ENCODE data around the gene NYNRIN.

Gene NYNRIN

DNA sequence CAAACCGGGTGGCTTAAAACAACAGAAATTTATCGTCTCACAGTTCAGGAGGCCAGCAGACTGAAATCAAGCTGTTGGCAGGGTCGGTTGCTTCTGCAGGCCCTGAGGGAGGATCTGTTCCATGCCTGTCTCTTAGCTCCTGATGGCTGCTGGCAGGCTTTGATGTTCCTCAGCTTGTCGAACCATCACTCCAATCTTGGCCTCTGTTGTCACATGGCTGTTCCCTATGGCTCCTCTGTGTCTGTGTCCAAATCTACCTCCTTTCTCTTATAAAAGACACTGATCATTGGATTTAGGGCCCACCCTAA lies 16.8 kb upstream of the NYNRIN start:
- no peaks in the 10 kb centered on the region for H3K4me1 ChIP-seq (ENCODE audit: control insufficient read depth, insufficient read depth, low read depth, low read length)
- H3K4me2 ChIP-seq (ENCODE audit: low read length, poor library complexity, severe bottlenecking) = no peak overlapping the region
- H3K79me1 ChIP-seq (replicated peaks; ENCODE audit: low read length, poor library complexity, severe bottlenecking) = no peaks in the 10 kb centered on the region
- no peak overlapping the region for H3K14ac ChIP-seq (ENCODE audit: low read length in 2 of 2)
- no peak overlapping the region for H2BK12ac ChIP-seq (ENCODE audit: low read length in 2 of 2)
- H3K27me3 ChIP-seq (ENCODE audit: control insufficient read depth in 1 of 2, insufficient read depth in 1 of 2, low read length in 2 of 2) = peaks cover 0 to 16% of the 10 kb centered on the region in 2 experiments
- H3K9me3 ChIP-seq (ENCODE audit: control insufficient read depth, low read length) = no peaks in the 10 kb centered on the region
- no peak overlapping the region for H3K4me3 ChIP-seq (ENCODE audit: insufficient read depth in 1 of 2, low read depth in 1 of 2, low read length in 2 of 2)
- H3K4ac ChIP-seq (ENCODE audit: low read depth in 1 of 2, low read length in 2 of 2) = no peak overlapping the region
- H3K36me3 ChIP-seq (ENCODE audit: control insufficient read depth in 1 of 2, insufficient read depth in 2 of 2, low read depth in 1 of 2, low read length in 2 of 2) = peaks cover 16 to 21% of the 10 kb centered on the region in 2 experiments
- no peak overlapping the region for H4K8ac ChIP-seq (ENCODE audit: low read length)
- no peak overlapping the region for H3K23ac ChIP-seq (ENCODE audit: low read length in 2 of 2)
- H4K91ac ChIP-seq (ENCODE audit: low read length) = no peak overlapping the region
- no peak overlapping the region for H2BK15ac ChIP-seq (ENCODE audit: low read depth, poor library complexity, severe bottlenecking)
- 83% methylated on average over 4 of the region's 4 CpGs for WGBS
- no peak for DNase-seq
- H2AK5ac ChIP-seq (ENCODE audit: low read length, severe bottlenecking) = no peak overlapping the region
- H2BK120ac ChIP-seq (ENCODE audit: low read depth, low read length) = no peak overlapping the region
- no peak overlapping the region for H2AFZ ChIP-seq (ENCODE audit: low read depth, low read length)
- no peak overlapping the region for H3K18ac ChIP-seq (ENCODE audit: low read depth in 1 of 2, low read length in 2 of 2)
- H2BK5ac ChIP-seq (ENCODE audit: low read depth, low read length, poor library complexity, severe bottlenecking) = no peak overlapping the region
- no peak overlapping the region for H3K27ac ChIP-seq (ENCODE audit: low read length, poor library complexity, severe bottlenecking)
- no peak overlapping the region for H3K9ac ChIP-seq (ENCODE audit: low read length)

DNA sequence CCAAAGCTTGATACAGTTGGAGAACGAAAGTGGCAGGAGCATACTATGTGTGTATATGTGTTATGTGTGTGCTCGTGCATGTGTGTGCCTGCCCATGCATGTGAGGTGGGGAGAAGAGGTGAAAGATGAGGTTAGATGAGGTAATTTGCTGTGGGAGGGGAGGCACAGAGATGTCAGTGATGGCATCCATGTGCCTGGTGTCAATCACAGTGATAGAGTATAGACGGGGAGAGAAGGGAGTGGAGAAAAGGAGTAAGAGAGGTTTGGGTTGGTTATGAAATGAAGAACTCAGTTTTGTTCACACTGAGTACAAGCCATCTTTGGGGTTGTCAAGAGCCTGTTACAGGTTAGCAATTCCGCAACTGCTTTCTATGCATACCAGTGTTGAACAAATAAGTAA lies 14.6 kb upstream of the NYNRIN start:
- Histone ChIP-seq H3K18ac (ENCODE audit: low read depth in 1 of 2, low read length in 2 of 2) (no peak overlapping the region), H2AFZ (ENCODE audit: low read depth, low read length) (no peak overlapping the region), H3K14ac (ENCODE audit: low read length in 2 of 2) (no peak overlapping the region), H3K4me3 (ENCODE audit: insufficient read depth in 1 of 2, low read depth in 1 of 2, low read length in 2 of 2) (no peak overlapping the region), H3K36me3 (ENCODE audit: control insufficient read depth in 1 of 2, insufficient read depth in 2 of 2, low read depth in 1 of 2, low read length in 2 of 2) (no peaks in the 10 kb centered on the region), H3K27ac (ENCODE audit: low read length, poor library complexity, severe bottlenecking) (no peak overlapping the region), H3K27me3 (ENCODE audit: control insufficient read depth in 1 of 2, insufficient read depth in 1 of 2, low read length in 2 of 2) (peaks cover 0 to 35% of the 10 kb centered on the region in 2 experiments), H4K8ac (ENCODE audit: low read length) (no peak overlapping the region), H3K4me2 (ENCODE audit: low read length, poor library complexity, severe bottlenecking) (no peak overlapping the region), H4K91ac (ENCODE audit: low read length) (no peak overlapping the region), H3K4ac (ENCODE audit: low read depth in 1 of 2, low read length in 2 of 2) (no peak overlapping the region), H3K79me1 (replicated peaks; ENCODE audit: low read length, poor library complexity, severe bottlenecking) (no peaks in the 10 kb centered on the region), H2BK15ac (ENCODE audit: low read depth, poor library complexity, severe bottlenecking) (no peak overlapping the region), H2BK120ac (ENCODE audit: low read depth, low read length) (no peak overlapping the region), H2BK12ac (ENCODE audit: low read length in 2 of 2) (no peak overlapping the region), H3K9me3 (ENCODE audit: control insufficient read depth, low read length) (no peaks in the 10 kb centered on the region), H3K23ac (ENCODE audit: low read length in 2 of 2) (no peak overlapping the region), H3K9ac (ENCODE audit: low read length) (no peak overlapping the region), H2BK5ac (ENCODE audit: low read depth, low read length, poor library complexity, severe bottlenecking) (no peak overlapping the region), H2AK5ac (ENCODE audit: low read length, severe bottlenecking) (no peak overlapping the region), H3K4me1 (ENCODE audit: control insufficient read depth, insufficient read depth, low read depth, low read length) (no peaks in the 10 kb centered on the region)
- WGBS = 80% methylated on average over 4 of the region's 4 CpGs
- DNase-seq = no peak

DNA sequence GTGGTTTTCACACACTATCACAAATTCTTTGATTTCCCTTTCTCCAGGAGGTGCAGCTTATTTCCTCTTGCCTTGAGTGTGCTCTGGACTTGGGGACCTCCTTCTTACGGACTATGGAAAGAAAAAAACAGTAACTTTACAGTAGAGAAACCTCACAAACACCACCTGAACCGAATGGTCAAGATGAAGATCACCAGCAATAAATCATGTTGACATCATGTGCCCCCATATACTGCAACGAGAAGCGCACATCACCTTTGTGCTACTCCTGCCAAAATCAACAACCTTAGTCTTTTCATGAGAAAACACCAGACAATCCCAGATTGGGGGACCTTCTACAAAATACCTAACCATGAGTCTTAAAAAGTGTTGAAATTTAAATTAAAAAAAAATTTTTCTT lies 13.3 kb upstream of the NYNRIN start:
- Histone ChIP-seq H2BK5ac (ENCODE audit: low read depth, low read length, poor library complexity, severe bottlenecking) (no peak overlapping the region), H3K23ac (ENCODE audit: low read length in 2 of 2) (no peak overlapping the region), H2BK12ac (ENCODE audit: low read length in 2 of 2) (no peak overlapping the region), H4K91ac (ENCODE audit: low read length) (no peak overlapping the region), H3K27ac (ENCODE audit: low read length, poor library complexity, severe bottlenecking) (no peak overlapping the region), H4K8ac (ENCODE audit: low read length) (no peak overlapping the region), H2AFZ (ENCODE audit: low read depth, low read length) (no peak overlapping the region), H3K79me1 (replicated peaks; ENCODE audit: low read length, poor library complexity, severe bottlenecking) (no peaks in the 10 kb centered on the region), H2BK120ac (ENCODE audit: low read depth, low read length) (no peak overlapping the region), H3K9me3 (ENCODE audit: control insufficient read depth, low read length) (no peaks in the 10 kb centered on the region), H3K4me2 (ENCODE audit: low read length, poor library complexity, severe bottlenecking) (no peak overlapping the region), H3K14ac (ENCODE audit: low read length in 2 of 2) (no peak overlapping the region), H3K4me3 (ENCODE audit: insufficient read depth in 1 of 2, low read depth in 1 of 2, low read length in 2 of 2) (no peak overlapping the region), H3K36me3 (ENCODE audit: control insufficient read depth in 1 of 2, insufficient read depth in 2 of 2, low read depth in 1 of 2, low read length in 2 of 2) (no peaks in the 10 kb centered on the region), H3K9ac (ENCODE audit: low read length) (no peak overlapping the region), H3K4me1 (ENCODE audit: control insufficient read depth, insufficient read depth, low read depth, low read length) (no peaks in the 10 kb centered on the region), H3K18ac (ENCODE audit: low read depth in 1 of 2, low read length in 2 of 2) (no peak overlapping the region), H3K4ac (ENCODE audit: low read depth in 1 of 2, low read length in 2 of 2) (no peak overlapping the region), H3K27me3 (ENCODE audit: control insufficient read depth in 1 of 2, insufficient read depth in 1 of 2, low read length in 2 of 2) (peaks cover 0 to 37% of the 10 kb centered on the region in 2 experiments), H2BK15ac (ENCODE audit: low read depth, poor library complexity, severe bottlenecking) (no peak overlapping the region), H2AK5ac (ENCODE audit: low read length, severe bottlenecking) (no peak overlapping the region)
- 74% methylated on average over 4 of the region's 4 CpGs for WGBS
- no peak for DNase-seq

DNA sequence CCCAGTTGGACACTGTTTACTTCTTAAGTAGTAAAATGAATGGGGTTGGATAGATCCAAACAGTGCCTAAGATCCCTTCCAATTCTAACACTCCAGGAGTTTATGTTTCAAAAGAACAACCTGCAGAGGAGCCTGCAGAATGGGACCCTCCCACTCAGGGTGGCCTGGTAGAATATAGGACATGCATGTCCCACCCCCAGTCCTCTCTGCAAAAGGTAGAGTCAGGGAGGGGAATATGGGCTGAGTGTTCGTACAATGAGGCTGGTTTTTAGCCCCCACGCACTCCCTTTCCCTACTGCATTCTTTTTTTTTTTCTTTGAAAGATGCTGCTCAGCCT lies 11.8 kb upstream of the NYNRIN start:
- no peak for DNase-seq
- Histone ChIP-seq H2AK5ac (ENCODE audit: low read length, severe bottlenecking) (no peak overlapping the region), H3K14ac (ENCODE audit: low read length in 2 of 2) (no peak overlapping the region), H2BK120ac (ENCODE audit: low read depth, low read length) (no peak overlapping the region), H2BK12ac (ENCODE audit: low read length in 2 of 2) (no peak overlapping the region), H3K4ac (ENCODE audit: low read depth in 1 of 2, low read length in 2 of 2) (no peak overlapping the region), H2BK15ac (ENCODE audit: low read depth, poor library complexity, severe bottlenecking) (no peak overlapping the region), H3K27me3 (ENCODE audit: control insufficient read depth in 1 of 2, insufficient read depth in 1 of 2, low read length in 2 of 2) (peaks cover 0 to 37% of the 10 kb centered on the region in 2 experiments), H3K9ac (ENCODE audit: low read length) (no peak overlapping the region), H3K36me3 (ENCODE audit: control insufficient read depth in 1 of 2, insufficient read depth in 2 of 2, low read depth in 1 of 2, low read length in 2 of 2) (no peaks in the 10 kb centered on the region), H2BK5ac (ENCODE audit: low read depth, low read length, poor library complexity, severe bottlenecking) (no peak overlapping the region), H3K23ac (ENCODE audit: low read length in 2 of 2) (no peak overlapping the region), H3K9me3 (ENCODE audit: control insufficient read depth, low read length) (no peaks in the 10 kb centered on the region), H2AFZ (ENCODE audit: low read depth, low read length) (no peak overlapping the region), H4K8ac (ENCODE audit: low read length) (no peak overlapping the region), H3K4me1 (ENCODE audit: control insufficient read depth, insufficient read depth, low read depth, low read length) (peaks cover 5% of the 10 kb centered on the region), H3K79me1 (replicated peaks; ENCODE audit: low read length, poor library complexity, severe bottlenecking) (no peaks in the 10 kb centered on the region), H3K4me2 (ENCODE audit: low read length, poor library complexity, severe bottlenecking) (no peak overlapping the region), H3K4me3 (ENCODE audit: insufficient read depth in 1 of 2, low read depth in 1 of 2, low read length in 2 of 2) (no peak overlapping the region), H3K18ac (ENCODE audit: low read depth in 1 of 2, low read length in 2 of 2) (no peak overlapping the region), H4K91ac (ENCODE audit: low read length) (no peak overlapping the region), H3K27ac (ENCODE audit: low read length, poor library complexity, severe bottlenecking) (no peak overlapping the region)
- WGBS = 94% methylated on average over 2 of the region's 2 CpGs
